Measurements from ENCODE around the gene TASP1.
"Not testable (repeated sequence)": the region's sequence is repeated elsewhere in the genome, so short reads cannot be mapped to it uniquely, and the experiment has no call there.

The TASP1 gene

GRCh38 chr20:13648291-13649228 is 9.8 kb upstream of the TASP1 start:
- no peak for DNase-seq (ENCODE audit: low read depth in 2 of 2)

- DNase-seq (ENCODE audit: low read depth in 2 of 2), result no peak
These were observed 5.3 kb upstream of the TASP1 start for GRCh38 chr20:13644010-13644409.

GRCh38 chr20:13639150-13639497 is 392 bp upstream of the TASP1 start:
- DNase-seq (ENCODE audit: low read depth in 2 of 2), result no peak

GRCh38 chr20:13638162-13638495 is 603 bp downstream of the TASP1 start:
- DNase-seq (ENCODE audit: low read depth in 2 of 2), result no peak

- DNase-seq (ENCODE audit: low read depth in 2 of 2), result no peak
These were observed 6.3 kb downstream of the TASP1 start for GRCh38 chr20:13632431-13632830.

GRCh38 chr20:13627525-13627924 is 11.2 kb downstream of the TASP1 start:
- not testable (repeated sequence) for DNase-seq (ENCODE audit: low read depth in 2 of 2)

- no peak for DNase-seq (ENCODE audit: low read depth in 2 of 2)
These were observed 12.0 kb downstream of the TASP1 start for GRCh38 chr20:13626724-13627123.

GRCh38 chr20:13625304-13625979 is 13.3 kb downstream of the TASP1 start:
- DNase-seq (ENCODE audit: low read depth in 2 of 2), result no peak

- not testable (repeated sequence) for DNase-seq (ENCODE audit: low read depth in 2 of 2)
These were observed 19.3 kb downstream of the TASP1 start for GRCh38 chr20:13619415-13619814.

- DNase-seq (ENCODE audit: low read depth in 2 of 2), result not testable (repeated sequence)
These were observed 20.3 kb downstream of the TASP1 start for GRCh38 chr20:13618456-13618855.

- DNase-seq (ENCODE audit: low read depth in 2 of 2), result not testable (repeated sequence)
These were observed 21.1 kb downstream of the TASP1 start for GRCh38 chr20:13617585-13617984.

GRCh38 chr20:13616713-13617112 is 22.0 kb downstream of the TASP1 start:
- not testable (repeated sequence) for DNase-seq (ENCODE audit: low read depth in 2 of 2)

GRCh38 chr20:13613917-13614316 is 24.8 kb downstream of the TASP1 start:
- DNase-seq (ENCODE audit: low read depth in 2 of 2), result no peak

- no peak for DNase-seq (ENCODE audit: low read depth in 2 of 2)
These were observed 27.1 kb downstream of the TASP1 start for GRCh38 chr20:13611611-13612125.

- DNase-seq (ENCODE audit: low read depth in 2 of 2), result no peak
These were observed 28.5 kb downstream of the TASP1 start for GRCh38 chr20:13610184-13610583.

- DNase-seq (ENCODE audit: low read depth in 2 of 2), result no peak
These were observed 30.7 kb downstream of the TASP1 start for GRCh38 chr20:13608066-13608465.

- DNase-seq (ENCODE audit: low read depth in 2 of 2), result not testable (repeated sequence)
These were observed 45.3 kb downstream of the TASP1 start for GRCh38 chr20:13593423-13593822.

GRCh38 chr20:13588049-13588448 is 50.7 kb downstream of the TASP1 start:
- DNase-seq (ENCODE audit: low read depth in 2 of 2), result no peak

- no peak for DNase-seq (ENCODE audit: low read depth in 2 of 2)
These were observed 51.4 kb downstream of the TASP1 start for GRCh38 chr20:13587370-13587769.

- no peak for DNase-seq (ENCODE audit: low read depth in 2 of 2)
These were observed 52.6 kb downstream of the TASP1 start for GRCh38 chr20:13586133-13586532.

- DNase-seq (ENCODE audit: low read depth in 2 of 2), result no peak
These were observed 57.3 kb downstream of the TASP1 start for GRCh38 chr20:13581451-13581850.

GRCh38 chr20:13580707-13581106 is 58.0 kb downstream of the TASP1 start:
- DNase-seq (ENCODE audit: low read depth in 2 of 2), result no peak

GRCh38 chr20:13574071-13574470 is 64.7 kb downstream of the TASP1 start:
- no peak for DNase-seq (ENCODE audit: low read depth in 2 of 2)

Data from stimulated activated CD4-positive, alpha-beta T cell treated with anti-CD3 and anti-CD28 coated beads, Interleukin-15, amount 100 ng/mL, for 48 hours (primary cell).